A673 (cell line): ENCODE data around the gene RECQL5. TPM values are rescaled to one million over a fixed set of nuclear protein-coding genes. Genes with fewer than 3 reads are reported as not detected.

ENCODE experiments used
- Bru-seq: library from RNA; stranded (reverse); fragments of 400-500 nt; gene quantifications from one replicate; lab custom pipeline; 2021; lab: Mats Ljungman, UMichigan
- BruChase-seq, 2 experiments: library from RNA; stranded (reverse); fragments of 400-500 nt; gene quantifications; one replicate each; lab custom pipeline; 2021; lab: Mats Ljungman, UMichigan
- BruUV-seq: library from RNA; stranded (reverse); fragments of 400-500 nt; replicated peaks from 2 replicates; lab custom pipeline; 2021; lab: Mats Ljungman, UMichigan
- CTCF ChIA-PET: fragments of 300-600 bp; sonication (Branson Sonifier 250); formaldehyde crosslinking; loops from one replicate; lab custom pipeline; 2022; ENCODE audit warnings: antibody characterized with exemption; lab: Charles Lee
- POLR2A ChIA-PET: fragments of 300-600 bp; sonication (Branson Sonifier 250); formaldehyde crosslinking; loops from one replicate; lab custom pipeline; 2022; ENCODE audit warnings: antibody characterized with exemption; ENCODE audit not compliant: low non-redundant PET; lab: Charles Lee
- DNase-seq: peaks from one replicate; pipeline ENCODE4 v3.0.0-alpha.2; 2015; ENCODE audit warnings: low spot score
- H3K27ac ChIP-seq: fragments of 200-600 bp; sonication (generic); 2 replicates; pipeline ENCODE4 v1.5.1; 2016; ENCODE audit warnings: mixed run types, low read depth, mild to moderate bottlenecking, mixed read lengths, antibody characterized with exemption, low read length; ENCODE audit not compliant: poor library complexity, severe bottlenecking
- H3K27me3 ChIP-seq: fragments of 200-600 bp; sonication (generic); replicated peaks from 2 replicates; pipeline ENCODE4 v1.6.1; 2017; ENCODE audit warnings: mixed run types, low read depth, mild to moderate bottlenecking, mixed read lengths, antibody characterized with exemption, low read length; ENCODE audit not compliant: insufficient read depth, poor library complexity
- H3K36me3 ChIP-seq: fragments of 200-600 bp; sonication (generic); 2 replicates; pipeline ENCODE4 v1.6.1; 2016; ENCODE audit warnings: mixed run types, mild to moderate bottlenecking, mixed read lengths, antibody characterized with exemption, low read length; ENCODE audit not compliant: insufficient read depth, poor library complexity, severe bottlenecking
- H3K4me1 ChIP-seq: fragments of 200-600 bp; sonication (generic); 2 replicates; pipeline ENCODE4 v1.6.1; 2017; ENCODE audit warnings: mixed run types, mild to moderate bottlenecking, mixed read lengths, antibody characterized with exemption, low read length; ENCODE audit not compliant: insufficient read depth, poor library complexity, severe bottlenecking
- H3K4me3 ChIP-seq: fragments of 200-600 bp; sonication (generic); 2 replicates; pipeline ENCODE4 v1.5.1; 2016; ENCODE audit warnings: low read depth, mixed run types, mild to moderate bottlenecking, mixed read lengths, low read length; ENCODE audit not compliant: poor library complexity, severe bottlenecking
- H3K9me3 ChIP-seq: fragments of 200-600 bp; sonication (generic); 2 replicates; pipeline ENCODE4 v1.6.1; 2016; ENCODE audit warnings: mixed run types, low read depth, mild to moderate bottlenecking, mixed read lengths, antibody characterized with exemption, low read length; ENCODE audit not compliant: poor library complexity, severe bottlenecking
- EZH2 ChIP-seq: fragments of 200-600 bp; sonication (generic); IDR thresholded peaks from 2 replicates; pipeline ENCODE4 v1.6.1; 2017; ENCODE audit warnings: borderline replicate concordance, low read depth, mild to moderate bottlenecking, mixed read lengths, antibody characterized with exemption, low read length; ENCODE audit not compliant: poor library complexity, severe bottlenecking
- intact Hi-C: fragments of 100-400 bp; cut with micrococcal nuclease; formaldehyde crosslinking; loops from one replicate; pipeline ENCODE4 v1.10.0; 2022; ENCODE audit not compliant: unreplicated experiment
- long read RNA-seq: library from polyadenylated mRNA; stranded (forward); transcript quantifications from one replicate; pipeline ENCODE4 v2.0.0, GENCODE V29; 2022
- total RNA-seq: library from RNA; stranded (reverse); gene quantifications from 2 replicates; pipeline ENCODE4 v1.2.3, GENCODE V29; 2021
- TF ChIP-seq, protein P1 (sequence below): fragments of 300-800, 200-600 bp; sonication (generic); conservative IDR thresholded peaks from 2 replicates; pipeline ENCODE4 v1.5.1; 2017; ENCODE audit warnings: low read depth, mild to moderate bottlenecking, antibody characterized with exemption, low read length, moderate library complexity, mixed read lengths

The RECQL5 gene
- total RNA-seq (30.6 and 39.0 TPM in 2 replicates), Bru-seq, nascent RNA (percentile 55 among the genes with signal in this experiment), BruChase-seq, experiment 1, labeled RNA remaining after a 2-hour chase (percentile 54 among the genes with signal in this experiment), BruChase-seq, experiment 2, labeled RNA remaining after a 6-hour chase (percentile 55 among the genes with signal in this experiment)
- long read RNA-seq, partial matches to known transcripts = 15 of 29 reads
- long read RNA-seq, other reads (novel, unspliced or antisense) = 10 of 29 reads

DNA sequence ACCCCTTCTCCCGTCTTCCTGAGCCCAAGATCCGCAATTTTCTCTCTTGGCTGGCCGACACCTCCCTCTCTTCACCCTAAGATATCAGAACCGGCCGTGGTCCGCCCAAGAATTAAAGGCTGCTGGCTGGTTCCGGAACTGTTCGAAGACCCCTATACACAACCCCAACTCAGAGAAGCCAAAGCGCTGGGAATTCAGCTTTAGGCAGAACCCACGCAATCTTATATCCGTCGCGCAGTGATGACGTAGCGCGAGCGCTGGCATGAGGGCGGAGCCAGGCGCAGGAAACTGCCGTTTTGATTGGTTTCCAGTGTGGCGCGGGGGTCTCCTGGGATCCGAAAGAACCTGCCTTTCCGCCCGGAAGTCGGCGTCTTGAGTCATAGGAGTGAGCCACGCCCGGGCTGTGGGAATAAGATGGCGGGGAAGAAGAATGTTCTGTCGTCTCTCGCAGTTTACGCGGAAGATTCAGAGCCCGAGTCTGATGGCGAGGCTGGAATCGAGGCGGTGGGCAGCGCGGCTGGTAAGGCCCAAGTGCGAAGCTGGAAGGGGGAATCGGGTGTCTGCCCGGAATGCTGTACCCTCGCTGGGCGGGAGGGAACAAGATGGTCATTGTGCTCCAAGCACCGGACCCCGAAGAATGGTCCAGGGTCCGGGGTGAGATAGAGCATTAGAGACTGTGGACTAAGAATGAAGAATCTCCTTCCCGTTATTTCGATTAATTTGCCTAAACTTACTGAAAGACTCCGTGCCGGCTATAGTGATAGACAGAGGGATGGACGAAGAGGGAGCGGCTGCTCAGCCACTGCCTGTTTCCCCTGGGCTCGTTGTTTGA lies at the start of gene RECQL5, which contains the start of gene SAP30BP:
RECQL5 (minus strand) TSS at position 196 of the 832 bp plus-strand sequence. CDS start 597 bp downstream, outside the sequence.
SAP30BP (plus strand) TSS at position 380 of the 832 bp plus-strand sequence; CDS start at position 415, 35 bp downstream.
- intact Hi-C loops = no loop called here
- peak; percentile 99 for DNase-seq
- TSS peak; percentile 82 for BruUV-seq
- Histone ChIP-seq H3K4me3 (peak within 1 kb of the TSS; percentile 82), H3K27me3 (no peaks in the 10 kb centered on the region), H3K4me1 (peaks cover 15% of the 10 kb centered on the region), H3K36me3 (peaks cover 36% of the 10 kb centered on the region), H3K27ac (peak within 1 kb of the TSS; percentile 79), H3K9me3 (no peaks in the 10 kb centered on the region)
- CTCF ChIA-PET = interaction anchor here (0.5 to 2.0 kb wide), 3 partner anchors 34 to 81 kb away, joined by 3 to 10 read pairs (median 3); partner anchors contain the start of gene SMIM5
- POLR2A ChIA-PET = interaction anchor here (0.5 kb wide), 1 partner anchor 18 kb away, joined by 3 read pairs; no protein-coding TSS in a partner anchor
- TF ChIP-seq, protein P1, sequence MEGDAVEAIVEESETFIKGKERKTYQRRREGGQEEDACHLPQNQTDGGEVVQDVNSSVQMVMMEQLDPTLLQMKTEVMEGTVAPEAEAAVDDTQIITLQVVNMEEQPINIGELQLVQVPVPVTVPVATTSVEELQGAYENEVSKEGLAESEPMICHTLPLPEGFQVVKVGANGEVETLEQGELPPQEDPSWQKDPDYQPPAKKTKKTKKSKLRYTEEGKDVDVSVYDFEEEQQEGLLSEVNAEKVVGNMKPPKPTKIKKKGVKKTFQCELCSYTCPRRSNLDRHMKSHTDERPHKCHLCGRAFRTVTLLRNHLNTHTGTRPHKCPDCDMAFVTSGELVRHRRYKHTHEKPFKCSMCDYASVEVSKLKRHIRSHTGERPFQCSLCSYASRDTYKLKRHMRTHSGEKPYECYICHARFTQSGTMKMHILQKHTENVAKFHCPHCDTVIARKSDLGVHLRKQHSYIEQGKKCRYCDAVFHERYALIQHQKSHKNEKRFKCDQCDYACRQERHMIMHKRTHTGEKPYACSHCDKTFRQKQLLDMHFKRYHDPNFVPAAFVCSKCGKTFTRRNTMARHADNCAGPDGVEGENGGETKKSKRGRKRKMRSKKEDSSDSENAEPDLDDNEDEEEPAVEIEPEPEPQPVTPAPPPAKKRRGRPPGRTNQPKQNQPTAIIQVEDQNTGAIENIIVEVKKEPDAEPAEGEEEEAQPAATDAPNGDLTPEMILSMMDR = no peak
- TF ChIP-seq EZH2 = no peak

DNA sequence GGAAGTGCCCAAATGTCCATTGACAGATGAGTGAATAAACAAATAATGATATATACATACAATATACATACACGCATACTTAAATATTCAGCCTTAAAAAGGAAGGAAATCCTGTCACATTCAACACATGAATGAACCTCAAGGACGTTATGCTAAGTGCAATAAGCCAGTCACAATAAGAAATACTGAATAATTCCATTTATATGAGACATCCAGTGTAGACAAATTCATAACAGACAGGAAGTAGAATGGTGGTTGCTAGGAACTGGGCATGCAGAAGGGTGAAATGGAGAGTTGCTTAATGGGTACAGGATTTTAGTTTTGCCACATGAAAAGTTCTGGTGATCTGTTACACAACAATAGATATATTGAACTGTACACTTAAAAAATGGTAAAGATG lies 45.5 kb upstream of the RECQL5 start:
- POLR2A ChIA-PET = no interaction called here
- Histone ChIP-seq H3K27ac (no peak overlapping the region), H3K27me3 (no peaks in the 10 kb centered on the region), H3K4me1 (no peaks in the 10 kb centered on the region), H3K36me3 (peaks cover 2% of the 10 kb centered on the region), H3K4me3 (no peak overlapping the region), H3K9me3 (no peaks in the 10 kb centered on the region)
- no TSS peak for BruUV-seq
- TF ChIP-seq EZH2 = no peak
- TF ChIP-seq, protein P1 = no peak
- CTCF ChIA-PET = no interaction called here
- intact Hi-C loops = no loop called here
- DNase-seq = no peak

DNA sequence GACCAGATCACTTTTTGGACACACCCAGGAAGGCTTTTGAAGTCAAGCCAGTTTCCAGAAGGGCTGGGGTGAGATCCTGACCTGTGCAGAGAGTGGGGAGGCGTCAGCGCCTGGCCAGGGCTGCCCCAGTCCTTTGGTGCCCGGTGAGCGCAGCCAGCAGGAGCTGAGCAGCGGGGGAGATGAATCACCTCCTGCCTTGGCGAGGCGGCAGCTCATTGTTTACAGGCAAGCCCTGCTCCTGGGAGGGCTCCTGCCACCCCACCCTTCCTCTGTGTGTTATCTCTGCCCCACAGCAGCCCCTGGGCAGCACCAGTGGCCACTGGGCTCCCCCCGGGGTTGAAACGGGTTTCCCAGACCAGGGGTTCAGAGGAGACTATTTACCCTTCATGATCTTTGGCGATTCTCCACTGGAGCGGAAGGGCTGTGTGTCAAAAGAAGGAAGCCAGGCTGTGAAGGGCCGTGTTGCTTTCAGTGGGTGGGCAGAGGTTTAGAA lies 40.2 kb upstream of the RECQL5 start:
- H3K4me3 ChIP-seq = no peak overlapping the region
- DNase-seq = no peak
- no peaks in the 10 kb centered on the region for H3K9me3 ChIP-seq
- no TSS peak for BruUV-seq
- intact Hi-C loops = no loop called here
- H3K27ac ChIP-seq = no peak overlapping the region
- peaks cover 37% of the 10 kb centered on the region for H3K36me3 ChIP-seq
- POLR2A ChIA-PET = no interaction called here
- CTCF ChIA-PET = interaction anchor here (0.5 kb wide), 1 partner anchor 182 kb away, joined by 3 read pairs; the partner anchor contains the start of gene LLGL2
- no peaks in the 10 kb centered on the region for H3K27me3 ChIP-seq
- H3K4me1 ChIP-seq = no peaks in the 10 kb centered on the region
- no peak for TF ChIP-seq EZH2
- TF ChIP-seq, protein P1 = no peak
